SH-SY5Y (cell line): ENCODE data around the gene NLGN4Y.

ENCODE experiments used
- GATA2 ChIP-seq: IDR thresholded peaks from 2 replicates; pipeline ENCODE4 v1.6.1; 2011; ENCODE audit warnings: mild to moderate bottlenecking, low read depth, low read length
- GATA3 ChIP-seq: IDR thresholded peaks from 2 replicates; pipeline ENCODE4 v1.6.1; 2011; ENCODE audit warnings: low read depth, mild to moderate bottlenecking, low read length, moderate library complexity

DNA sequence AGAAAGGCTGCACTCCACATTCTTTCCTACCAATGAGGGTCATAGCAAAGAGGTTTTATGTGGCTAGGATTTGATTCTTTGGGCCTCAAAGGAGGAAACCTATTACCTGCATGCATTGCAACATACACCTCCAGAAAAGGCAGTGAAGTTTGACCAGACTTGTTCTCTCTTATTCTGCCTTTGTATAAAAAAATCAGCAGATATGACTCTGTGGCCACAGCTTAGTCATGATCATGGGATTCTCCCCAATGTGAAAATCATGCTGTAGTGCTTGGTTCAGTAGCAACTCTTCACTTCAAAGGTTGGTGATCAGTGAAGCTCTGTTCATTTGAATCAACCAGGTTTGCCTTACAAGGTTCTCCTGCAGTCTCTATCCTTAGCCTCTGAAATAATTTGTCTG lies 38.4 kb upstream of the NLGN4Y start:
- TF ChIP-seq GATA2 (no peak), GATA3 (no peak)
